Measurements from ENCODE around the gene PRAC1.

Gene PRAC1

DNA sequence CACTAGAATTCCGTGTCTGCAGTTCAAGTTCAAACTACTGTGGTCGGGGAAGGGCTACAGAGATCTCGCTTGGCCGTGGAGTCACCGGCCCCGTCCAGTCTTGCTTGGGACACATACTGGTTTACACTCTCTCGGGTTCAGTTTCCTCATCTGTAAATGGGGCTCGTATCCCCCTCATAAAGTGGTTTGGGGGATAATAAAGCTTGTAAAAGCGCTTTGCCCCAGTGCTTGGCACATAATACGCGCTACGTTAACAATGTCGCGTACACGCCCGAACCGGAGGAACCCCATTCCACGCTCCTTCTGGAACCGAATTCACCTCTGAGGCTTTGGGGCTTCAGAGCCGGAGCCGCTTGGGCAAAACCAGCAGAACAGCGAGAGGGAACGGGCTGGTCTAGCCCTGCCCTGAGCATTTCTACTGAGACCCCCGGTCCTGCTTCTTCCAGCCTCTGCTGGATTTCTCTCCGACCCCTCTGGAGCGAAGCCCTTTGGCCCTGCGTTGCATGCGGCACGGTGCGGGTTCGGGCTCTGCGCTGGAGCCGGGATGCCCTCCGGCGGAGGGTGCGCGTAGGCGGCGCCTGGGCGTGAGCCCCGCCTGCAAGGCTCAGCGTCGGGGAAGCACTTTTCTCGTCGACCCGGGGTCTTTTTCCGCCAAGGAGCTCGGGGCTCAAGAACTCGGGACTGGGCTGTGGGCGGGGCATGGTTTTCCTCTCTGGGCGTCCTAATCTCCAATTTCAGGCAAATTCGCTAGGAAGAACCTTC lies 32.4 kb upstream of the PRAC1 start:
- no peak for DNase-seq (ENCODE audit: low read depth)
- TF ChIP-seq MAX (IDR thresholded peaks at IDR 0.05; ENCODE audit: low read depth, low read length) (no peak), MYC (IDR thresholded peaks at IDR 0.05; ENCODE audit: low read depth, low read length) (no peak)
- H3K4me3 ChIP-seq (ENCODE audit: low read depth, low read length) = no peak overlapping the region

- H3K4me3 ChIP-seq (ENCODE audit: low read depth, low read length) = no peak overlapping the region
- TF ChIP-seq POLR2A (IDR thresholded peaks at IDR 0.05; ENCODE audit: extremely low read depth, insufficient read length) (no peak), MAX (IDR thresholded peaks at IDR 0.05; ENCODE audit: low read depth, low read length) (no peak), MYC (IDR thresholded peaks at IDR 0.05; ENCODE audit: low read depth, low read length) (no peak)
- TF ChIP-seq, protein P1, sequence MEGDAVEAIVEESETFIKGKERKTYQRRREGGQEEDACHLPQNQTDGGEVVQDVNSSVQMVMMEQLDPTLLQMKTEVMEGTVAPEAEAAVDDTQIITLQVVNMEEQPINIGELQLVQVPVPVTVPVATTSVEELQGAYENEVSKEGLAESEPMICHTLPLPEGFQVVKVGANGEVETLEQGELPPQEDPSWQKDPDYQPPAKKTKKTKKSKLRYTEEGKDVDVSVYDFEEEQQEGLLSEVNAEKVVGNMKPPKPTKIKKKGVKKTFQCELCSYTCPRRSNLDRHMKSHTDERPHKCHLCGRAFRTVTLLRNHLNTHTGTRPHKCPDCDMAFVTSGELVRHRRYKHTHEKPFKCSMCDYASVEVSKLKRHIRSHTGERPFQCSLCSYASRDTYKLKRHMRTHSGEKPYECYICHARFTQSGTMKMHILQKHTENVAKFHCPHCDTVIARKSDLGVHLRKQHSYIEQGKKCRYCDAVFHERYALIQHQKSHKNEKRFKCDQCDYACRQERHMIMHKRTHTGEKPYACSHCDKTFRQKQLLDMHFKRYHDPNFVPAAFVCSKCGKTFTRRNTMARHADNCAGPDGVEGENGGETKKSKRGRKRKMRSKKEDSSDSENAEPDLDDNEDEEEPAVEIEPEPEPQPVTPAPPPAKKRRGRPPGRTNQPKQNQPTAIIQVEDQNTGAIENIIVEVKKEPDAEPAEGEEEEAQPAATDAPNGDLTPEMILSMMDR (IDR thresholded peaks at IDR 0.05; ENCODE audit: low read depth, low read length) = no peak
- DNase-seq (ENCODE audit: low read depth) = no peak
Observed at GRCh38 chr17:48753794-48754499, 31.6 kb upstream of the PRAC1 start.

DNA sequence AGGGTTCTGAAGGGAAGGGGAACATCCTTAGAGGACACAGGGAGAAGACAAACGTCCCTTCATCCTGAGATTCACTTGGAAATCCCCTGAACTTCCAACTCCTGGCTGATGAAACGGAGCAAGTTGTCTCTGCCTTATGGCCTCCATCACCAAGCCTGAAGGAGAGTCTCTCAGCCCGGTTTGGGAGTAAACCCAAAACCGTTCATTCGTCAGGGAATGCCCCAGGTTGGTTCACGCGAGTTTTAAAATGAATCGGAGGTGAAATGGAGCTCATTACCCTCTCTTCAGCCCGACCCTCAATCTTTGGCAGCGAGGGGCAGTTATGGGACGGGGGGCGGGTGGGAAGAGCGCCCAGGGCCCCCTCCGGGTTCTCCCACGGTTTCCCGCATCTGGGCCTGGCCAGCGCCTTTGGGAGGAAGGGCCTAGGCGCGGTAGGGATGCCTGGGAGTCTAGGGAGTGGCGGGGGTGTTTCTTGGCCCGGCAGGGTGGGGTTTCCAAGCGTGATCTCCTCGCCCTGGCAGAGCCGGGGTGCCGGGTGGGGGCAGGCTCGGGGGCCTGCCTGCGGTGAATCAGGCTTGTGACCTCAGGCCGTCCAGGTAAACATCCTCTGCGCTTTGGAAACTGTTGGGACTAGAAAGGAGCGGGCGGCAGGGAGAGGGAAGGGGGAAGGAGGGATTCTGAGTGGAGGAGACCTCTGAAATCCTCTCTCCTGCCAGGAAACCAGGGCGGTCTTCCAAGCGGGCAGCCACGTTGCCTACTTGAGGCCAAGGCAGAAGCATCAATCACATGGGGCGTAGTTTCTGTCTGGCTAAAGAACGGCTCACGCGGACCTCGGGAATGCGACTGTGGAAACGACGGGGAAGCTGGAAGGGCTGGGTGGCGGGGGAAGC lies 30.3 kb upstream of the PRAC1 start:
- H3K4me3 ChIP-seq (ENCODE audit: low read depth, low read length) = no peak overlapping the region
- DNase-seq (ENCODE audit: low read depth) = no peak
- TF ChIP-seq, protein P1 (IDR thresholded peaks at IDR 0.05; ENCODE audit: low read depth, low read length) = no peak
- TF ChIP-seq MYC (IDR thresholded peaks at IDR 0.05; ENCODE audit: low read depth, low read length) = no peak
- no peak for TF ChIP-seq POLR2A (IDR thresholded peaks at IDR 0.05; ENCODE audit: extremely low read depth, insufficient read length)
- no peak for TF ChIP-seq MAX (IDR thresholded peaks at IDR 0.05; ENCODE audit: low read depth, low read length)

GRCh38 chr17:48751733-48752398 lies 29.5 kb upstream of the PRAC1 start:
- no peak overlapping the region for H3K4me3 ChIP-seq (ENCODE audit: low read depth, low read length)
- DNase-seq (ENCODE audit: low read depth) = no peak
- TF ChIP-seq, protein P1 (IDR thresholded peaks at IDR 0.05; ENCODE audit: low read depth, low read length) = no peak
- no peak for TF ChIP-seq MYC (IDR thresholded peaks at IDR 0.05; ENCODE audit: low read depth, low read length)
- TF ChIP-seq POLR2A (IDR thresholded peaks at IDR 0.05; ENCODE audit: extremely low read depth, insufficient read length) = no peak
- TF ChIP-seq MAX (IDR thresholded peaks at IDR 0.05; ENCODE audit: low read depth, low read length) = no peak

- no peak overlapping the region for H3K4me3 ChIP-seq (ENCODE audit: low read depth, low read length)
- no peak for DNase-seq (ENCODE audit: low read depth)
- TF ChIP-seq POLR2A (IDR thresholded peaks at IDR 0.05; ENCODE audit: extremely low read depth, insufficient read length) = no peak
- TF ChIP-seq MYC (IDR thresholded peaks at IDR 0.05; ENCODE audit: low read depth, low read length) = no peak
- TF ChIP-seq, protein P1 (IDR thresholded peaks at IDR 0.05; ENCODE audit: low read depth, low read length) = no peak
- no peak for TF ChIP-seq MAX (IDR thresholded peaks at IDR 0.05; ENCODE audit: low read depth, low read length)
Observed at GRCh38 chr17:48751172-48751571, 28.9 kb upstream of the PRAC1 start.

Measured in NB4 (cell line).